ENCODE data around the gene FBH1. TPM values are rescaled to one million over a fixed set of nuclear protein-coding genes. Genes with fewer than 3 reads are reported as not detected.

Gene FBH1
- total and polyA plus RNA-seq, 2 experiments from 2014 or later: 62.5 to 90.8 TPM

DNA sequence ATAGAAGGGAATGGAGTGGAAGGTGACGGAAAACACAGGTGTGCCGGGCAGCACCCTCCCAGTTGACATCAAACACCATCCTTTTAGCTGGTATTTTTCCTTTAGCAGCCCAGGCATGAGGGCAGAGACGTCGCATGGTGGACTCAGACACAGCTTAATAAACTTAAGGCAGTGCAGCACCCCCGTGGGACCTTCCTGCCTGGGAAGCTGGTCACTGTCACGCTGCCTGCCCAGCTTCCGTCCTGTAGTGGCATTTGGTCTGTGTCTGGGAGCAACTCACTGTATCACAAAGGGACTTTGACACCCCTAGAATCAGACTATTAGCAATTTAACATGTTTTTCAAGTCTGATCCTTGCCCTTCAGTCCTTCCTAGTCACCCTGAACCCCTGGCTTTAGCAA is 51.5 kb downstream of the FBH1 start (continued):
- TF ChIP-seq ZNF462 (CRISPR knock-in tag; IDR thresholded peaks at IDR 0.05) (no peak), STAT1 (IDR thresholded peaks at IDR 0.05; ENCODE audit: unreplicated experiment) (no peak), EZH2phosphoT487 (IDR thresholded peaks at IDR 0.05; ENCODE audit: unreplicated experiment) (no peak), REST (IDR thresholded peaks at IDR 0.05; ENCODE audit: unreplicated experiment) (no peak), ZNF331 (CRISPR knock-in tag; IDR thresholded peaks at IDR 0.05; ENCODE audit: low read depth) (no peak), ETS1 (IDR thresholded peaks at IDR 0.05) (no peak), ZNF114 (CRISPR knock-in tag; IDR thresholded peaks at IDR 0.05) (no peak), NANOG (IDR thresholded peaks at IDR 0.05; ENCODE audit: borderline replicate concordance) (no peak), EZH2 (IDR thresholded peaks at IDR 0.05; ENCODE audit: low read depth, unreplicated experiment) (no peak), JUNB (IDR thresholded peaks at IDR 0.05; ENCODE audit: unreplicated experiment) (no peak), CREB1 (CRISPR knock-in tag; IDR thresholded peaks at IDR 0.05; ENCODE audit: low read depth) (no peak)
